Cerebellar cortex (tissue), 1 donor: ENCODE measurements around the gene DNAJC7.

ENCODE experiments used
- DNase-seq: peaks from one replicate; pipeline ENCODE4 v3.0.0-alpha.2; 2015; ENCODE audit warnings: low spot score

DNAJC7 gene

GRCh38 chr17:41975099-41976083 lies 41.8 kb downstream of the DNAJC7 start:
- no peak for DNase-seq

- DNase-seq: no peak
These were observed 42.6 kb downstream of the DNAJC7 start for GRCh38 chr17:41974658-41975057.

- no peak for DNase-seq
These were observed 43.2 kb downstream of the DNAJC7 start for GRCh38 chr17:41974031-41974430.

- no peak for DNase-seq
These were observed 43.8 kb downstream of the DNAJC7 start for GRCh38 chr17:41973408-41973811.

- no peak for DNase-seq
These were observed 44.5 kb downstream of the DNAJC7 start for GRCh38 chr17:41972571-41973407.

- DNase-seq: no peak
These were observed 45.3 kb downstream of the DNAJC7 start for GRCh38 chr17:41971721-41972523.

- no peak for DNase-seq
These were observed 46.3 kb downstream of the DNAJC7 start for GRCh38 chr17:41970901-41971331.

GRCh38 chr17:41968676-41969075 lies 48.6 kb downstream of the DNAJC7 start:
- no peak for DNase-seq

- DNase-seq: no peak
These were observed 49.2 kb downstream of the DNAJC7 start for GRCh38 chr17:41967921-41968578.

GRCh38 chr17:41967141-41967920 lies 49.9 kb downstream of the DNAJC7 start:
- DNase-seq: no peak

GRCh38 chr17:41966463-41967140 lies 50.6 kb downstream of the DNAJC7 start, which contains the start of gene CNP:
CNP (plus strand) TSS chr17:41966795; CDS start chr17:41966885, 90 bp downstream.
- DNase-seq: peak; percentile 79

GRCh38 chr17:41965694-41966462 lies 51.4 kb downstream of the DNAJC7 start:
- peak; percentile 81 for DNase-seq

- DNase-seq: peak; percentile 82
These were observed 54.3 kb downstream of the DNAJC7 start for GRCh38 chr17:41962768-41963434.

GRCh38 chr17:41962111-41962510 lies 55.1 kb downstream of the DNAJC7 start:
- DNase-seq: no peak

- DNase-seq: peak; percentile 61
These were observed 57.7 kb downstream of the DNAJC7 start for GRCh38 chr17:41959336-41960095.

- DNase-seq: no peak
These were observed 58.3 kb downstream of the DNAJC7 start for GRCh38 chr17:41959030-41959335.

- DNase-seq: no peak
These were observed 59.3 kb downstream of the DNAJC7 start for GRCh38 chr17:41957869-41958439.
